ENCODE measurements around the gene MAP2K1.

- TF ChIP-seq GATA3 (IDR thresholded peaks at IDR 0.05; ENCODE audit: low read depth, low read length): no peak
- TF ChIP-seq GATA2 (IDR thresholded peaks at IDR 0.05; ENCODE audit: low read depth, low read length): no peak
These were observed 110.3 kb downstream of the MAP2K1 start for GRCh38 chr15:66496951-66497501.
